OCI-LY1 (cell line): ENCODE results near the gene CHST11.

Experiments
- H2AFZ ChIP-seq: fragments of 200-600 bp; sonication (generic), shearing (Covaris generic); 2 replicates; pipeline ENCODE4 v1.6.0; 2014; ENCODE audit warnings: antibody characterized with exemption, mild to moderate bottlenecking, low read length
- H3F3A ChIP-seq: fragments of 200-600 bp; sonication (generic), shearing (Covaris generic); 2 replicates; pipeline ENCODE4 v1.6.0; 2014; ENCODE audit warnings: mild to moderate bottlenecking, antibody characterized with exemption, low read length, moderate library complexity; ENCODE audit not compliant: insufficient read depth
- H3K27ac ChIP-seq: fragments of 200-600 bp; sonication (generic); 2 replicates; pipeline ENCODE4 v1.5.1; 2014; ENCODE audit warnings: low read length, mixed run types, mild to moderate bottlenecking, low read depth; ENCODE audit not compliant: poor library complexity, severe bottlenecking
- H3K27me3 ChIP-seq: fragments of 200-600 bp; sonication (generic); 2 replicates; pipeline ENCODE4 v1.6.0; 2014; ENCODE audit warnings: antibody characterized with exemption, mild to moderate bottlenecking, low read length, moderate library complexity; ENCODE audit not compliant: insufficient read depth
- H3K36me3 ChIP-seq: fragments of 200-600 bp; sonication (generic); 2 replicates; pipeline ENCODE4 v1.6.1; 2014; ENCODE audit warnings: mild to moderate bottlenecking, antibody characterized with exemption, low read length, moderate library complexity, mixed read lengths; ENCODE audit not compliant: insufficient read depth
- H3K4me1 ChIP-seq: fragments of 200-600 bp; sonication (generic); 2 replicates; pipeline ENCODE4 v1.5.1; 2014; ENCODE audit warnings: mild to moderate bottlenecking, low read length, moderate library complexity; ENCODE audit not compliant: insufficient read depth, severe bottlenecking
- H3K4me2 ChIP-seq: fragments of 200-600 bp; sonication (generic), shearing (Covaris generic); 2 replicates; pipeline ENCODE4 v1.6.1; 2014; ENCODE audit warnings: low read length
- H3K4me3 ChIP-seq: fragments of 200-600 bp; sonication (generic); 2 replicates; pipeline ENCODE4 v1.5.1; 2014; ENCODE audit warnings: low read length, low read depth, mild to moderate bottlenecking, mixed read lengths; ENCODE audit not compliant: poor library complexity, severe bottlenecking
- H3K79me2 ChIP-seq: fragments of 200-600 bp; shearing (Covaris generic); 2 replicates; pipeline ENCODE4 v1.6.1; 2016; ENCODE audit warnings: mixed run types, low read length, mixed read lengths; ENCODE audit not compliant: insufficient read depth
- H3K9ac ChIP-seq: fragments of 200-600 bp; sonication (generic), shearing (Covaris generic); 2 replicates; pipeline ENCODE4 v1.6.1; 2014; ENCODE audit warnings: mild to moderate bottlenecking, low read length, mixed read lengths
- H3K9me2 ChIP-seq: fragments of 200-600 bp; sonication (generic), shearing (Covaris generic); 2 replicates; pipeline ENCODE4 v1.6.1; 2014; ENCODE audit warnings: low read depth, mild to moderate bottlenecking, low read length, mixed read lengths
- H3K9me3 ChIP-seq: fragments of 200-600 bp; shearing (Covaris generic); 2 replicates; pipeline ENCODE4 v1.6.1; 2014; ENCODE audit warnings: low read length, mixed read lengths
- H4K20me1 ChIP-seq: fragments of 200-600 bp; sonication (generic), shearing (Covaris generic); 2 replicates; pipeline ENCODE4 v1.6.0; 2016; ENCODE audit warnings: mild to moderate bottlenecking, low read length; ENCODE audit not compliant: insufficient read depth
- EZH2 ChIP-seq: fragments of 200-600 bp; sonication (generic), shearing (Covaris generic); IDR thresholded peaks from 2 replicates; pipeline ENCODE4 v1.8.0; 2017; ENCODE audit warnings: borderline replicate concordance, mixed run types, mild to moderate bottlenecking, antibody characterized with exemption, low read length, moderate library complexity, mixed read lengths
- TF ChIP-seq, protein P1 (sequence below): fragments of 200-600 bp; sonication (generic), shearing (Covaris generic); IDR thresholded peaks from 2 replicates; pipeline ENCODE4 v1.5.1; 2017; ENCODE audit warnings: mild to moderate bottlenecking, antibody characterized with exemption, low read length, moderate library complexity, mixed read lengths

Gene CHST11

GRCh38 chr12:104568487-104568868 is 111.7 kb downstream of the CHST11 start:
- no peak overlapping the region; the same call in 1 of the 2 replicates for H3K4me2 ChIP-seq

GRCh38 chr12:104568935-104569334 is 112.2 kb downstream of the CHST11 start:
- Histone ChIP-seq H3K9me3 (no peaks in the 10 kb centered on the region), H4K20me1 (no peaks in the 10 kb centered on the region), H3K4me3 (no peak overlapping the region), H3K27me3 (no peaks in the 10 kb centered on the region), H3K4me1 (peaks cover 60% of the 10 kb centered on the region), H3K9ac (no peak overlapping the region; the same call in 1 of the 2 replicates), H3K79me2 (no peaks in the 10 kb centered on the region), H3K4me2 (peak overlapping the region; percentile 81; the same call in 1 of the 2 replicates), H3K36me3 (no peaks in the 10 kb centered on the region; the same call in 1 of the 2 replicates), H3K27ac (peak overlapping the region; percentile 99), H3K9me2 (no peaks in the 10 kb centered on the region), H2AFZ (no peak overlapping the region), H3F3A (no peaks in the 10 kb centered on the region)
- TF ChIP-seq, protein P1, sequence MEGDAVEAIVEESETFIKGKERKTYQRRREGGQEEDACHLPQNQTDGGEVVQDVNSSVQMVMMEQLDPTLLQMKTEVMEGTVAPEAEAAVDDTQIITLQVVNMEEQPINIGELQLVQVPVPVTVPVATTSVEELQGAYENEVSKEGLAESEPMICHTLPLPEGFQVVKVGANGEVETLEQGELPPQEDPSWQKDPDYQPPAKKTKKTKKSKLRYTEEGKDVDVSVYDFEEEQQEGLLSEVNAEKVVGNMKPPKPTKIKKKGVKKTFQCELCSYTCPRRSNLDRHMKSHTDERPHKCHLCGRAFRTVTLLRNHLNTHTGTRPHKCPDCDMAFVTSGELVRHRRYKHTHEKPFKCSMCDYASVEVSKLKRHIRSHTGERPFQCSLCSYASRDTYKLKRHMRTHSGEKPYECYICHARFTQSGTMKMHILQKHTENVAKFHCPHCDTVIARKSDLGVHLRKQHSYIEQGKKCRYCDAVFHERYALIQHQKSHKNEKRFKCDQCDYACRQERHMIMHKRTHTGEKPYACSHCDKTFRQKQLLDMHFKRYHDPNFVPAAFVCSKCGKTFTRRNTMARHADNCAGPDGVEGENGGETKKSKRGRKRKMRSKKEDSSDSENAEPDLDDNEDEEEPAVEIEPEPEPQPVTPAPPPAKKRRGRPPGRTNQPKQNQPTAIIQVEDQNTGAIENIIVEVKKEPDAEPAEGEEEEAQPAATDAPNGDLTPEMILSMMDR: no peak
- no peak for TF ChIP-seq EZH2

More at GRCh38 chr12:104568487-104568868, 111.7 kb downstream of the CHST11 start:
- peaks cover 60% of the 10 kb centered on the region for H3K4me1 ChIP-seq
- no peaks in the 10 kb centered on the region; the same call in 1 of the 2 replicates for H3K36me3 ChIP-seq
- no peak overlapping the region for H2AFZ ChIP-seq
- H3K9me2 ChIP-seq: no peaks in the 10 kb centered on the region
- H3K4me3 ChIP-seq: no peak overlapping the region
- H3K79me2 ChIP-seq: no peaks in the 10 kb centered on the region
- peak overlapping the region; percentile 99 for H3K27ac ChIP-seq
- H3F3A ChIP-seq: no peaks in the 10 kb centered on the region
- H3K9me3 ChIP-seq: no peaks in the 10 kb centered on the region
- H3K9ac ChIP-seq: no peak overlapping the region
- H4K20me1 ChIP-seq: no peaks in the 10 kb centered on the region
- H3K27me3 ChIP-seq: no peaks in the 10 kb centered on the region
- TF ChIP-seq, protein P1: no peak
- no peak for TF ChIP-seq EZH2

GRCh38 chr12:104569346-104570173 is 112.8 kb downstream of the CHST11 start:
- H3K9ac ChIP-seq: peak overlapping the region; percentile 73
- peaks cover 60% of the 10 kb centered on the region for H3K4me1 ChIP-seq
- no peaks in the 10 kb centered on the region for H3K9me3 ChIP-seq
- TF ChIP-seq, protein P1: no peak
- TF ChIP-seq EZH2: no peak
- H2AFZ ChIP-seq: no peak overlapping the region
- no peaks in the 10 kb centered on the region for H3F3A ChIP-seq
- H4K20me1 ChIP-seq: no peaks in the 10 kb centered on the region
- H3K79me2 ChIP-seq: no peaks in the 10 kb centered on the region
- H3K36me3 ChIP-seq: no peaks in the 10 kb centered on the region; the same call in 1 of the 2 replicates
- no peaks in the 10 kb centered on the region for H3K9me2 ChIP-seq
- no peaks in the 10 kb centered on the region for H3K27me3 ChIP-seq
- peak overlapping the region; percentile 99 for H3K27ac ChIP-seq
- H3K4me2 ChIP-seq: peak overlapping the region; percentile 81
- peak overlapping the region; percentile 48 for H3K4me3 ChIP-seq
